ENCODE measurements around the gene CBFA2T3.

The CBFA2T3 gene

DNA sequence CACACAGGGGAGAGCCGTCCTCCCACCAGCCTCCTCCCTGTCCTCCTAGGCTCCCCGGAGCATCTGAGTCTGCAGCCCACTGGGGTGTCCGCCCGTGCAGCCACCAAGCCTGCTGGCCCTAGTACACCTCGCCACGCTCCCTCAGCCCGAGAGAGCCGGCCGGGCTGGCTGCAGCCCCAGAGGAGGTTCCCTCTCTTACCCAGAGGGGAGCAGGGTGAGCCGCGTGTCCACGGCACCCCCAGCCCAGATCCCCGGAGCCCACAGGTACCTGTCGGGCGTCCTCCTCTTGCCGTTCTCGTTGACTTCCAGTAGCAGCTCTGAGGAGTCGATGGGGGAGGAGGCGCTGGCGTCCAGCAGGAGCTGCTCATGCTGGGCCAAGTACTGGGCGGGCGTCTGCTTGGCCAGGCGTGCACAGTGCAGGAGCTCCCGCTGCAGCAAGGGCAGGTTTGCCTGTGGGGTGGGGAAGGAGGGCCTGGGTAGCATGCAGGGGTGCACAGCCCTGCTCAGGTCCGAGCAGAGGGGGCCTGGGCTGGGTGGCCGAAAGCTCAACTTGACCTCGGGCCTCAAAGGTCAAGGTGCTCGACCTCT, 91.2 kb downstream of the CBFA2T3 start:
- no peak for DNase-seq

GRCh38 chr16:88884569-88885271, 92.3 kb downstream of the CBFA2T3 start:
- no peak for DNase-seq

GRCh38 chr16:88883946-88884345, 93.1 kb downstream of the CBFA2T3 start:
- DNase-seq, result no peak

- no peak for DNase-seq
Observed at GRCh38 chr16:88883117-88883895, 93.7 kb downstream of the CBFA2T3 start.

DNA sequence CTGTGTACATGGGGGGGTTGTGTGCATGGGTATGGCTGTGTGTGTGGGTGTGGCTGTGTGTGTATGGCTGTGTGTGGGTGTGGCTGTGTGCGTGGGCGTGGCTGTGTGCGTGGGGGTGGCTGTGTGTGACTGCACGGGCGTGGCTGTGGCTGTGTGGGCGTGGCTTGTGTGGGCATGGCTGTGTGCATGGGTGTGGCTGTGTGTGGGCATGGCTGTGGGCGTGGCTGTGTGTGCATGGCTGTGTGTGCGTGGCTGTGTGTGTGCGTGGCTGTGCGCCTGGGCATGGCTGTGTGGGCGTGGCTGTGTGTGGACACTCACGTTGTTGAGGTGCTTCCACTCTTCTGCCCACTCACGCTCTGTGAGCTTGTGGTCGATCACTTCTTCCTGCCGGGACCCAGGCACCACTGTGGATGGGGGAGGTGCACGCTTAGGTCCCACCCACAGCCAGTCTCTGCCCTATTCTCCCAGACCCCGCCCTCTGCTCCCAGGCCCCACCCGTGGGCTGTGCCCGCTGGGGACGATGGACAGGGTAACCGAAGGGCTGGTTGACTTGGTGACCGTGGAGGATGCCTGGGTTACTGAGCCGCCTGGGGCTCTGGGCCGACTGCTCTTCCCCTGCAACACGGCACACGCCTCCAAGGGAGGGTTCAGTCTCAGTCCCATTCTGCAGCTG, 94.5 kb downstream of the CBFA2T3 start:
- DNase-seq, result peak; percentile 13

DNA sequence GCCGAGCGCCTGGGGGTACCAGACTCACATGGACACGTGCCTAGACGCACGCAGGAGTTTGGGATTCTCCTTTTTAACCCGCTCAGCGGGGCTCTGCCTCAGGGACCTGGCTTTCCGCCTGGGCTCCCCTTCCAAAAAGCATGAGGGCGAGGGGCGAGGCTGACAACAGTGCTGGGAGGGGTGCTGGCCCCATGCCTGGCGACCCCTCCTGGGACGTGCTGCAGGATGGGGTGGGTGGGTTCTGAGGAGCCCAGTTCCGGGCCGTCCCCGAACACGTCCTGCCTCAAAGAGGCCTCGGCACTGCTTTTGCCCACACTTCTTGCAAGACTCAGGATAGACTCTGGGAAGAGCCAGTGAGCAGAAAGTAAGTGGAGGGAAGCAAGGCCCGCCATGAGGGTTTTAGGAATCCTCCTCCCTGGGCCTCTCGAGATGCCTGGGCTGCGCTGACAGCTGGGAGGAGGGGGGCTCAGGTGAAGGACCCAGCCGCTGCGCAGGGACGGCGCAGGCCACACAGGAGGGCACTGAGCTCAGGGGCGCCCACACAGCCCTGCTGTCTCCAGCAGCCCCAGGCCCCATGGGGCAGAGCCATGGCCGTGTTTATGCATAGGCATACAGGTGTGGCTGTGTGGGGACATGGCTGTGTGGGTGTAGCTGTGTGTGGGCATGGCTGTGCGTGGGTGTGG, 95.2 kb downstream of the CBFA2T3 start:
- no peak for DNase-seq

GRCh38 chr16:88881007-88881615, 95.9 kb downstream of the CBFA2T3 start:
- no peak for DNase-seq

DNA sequence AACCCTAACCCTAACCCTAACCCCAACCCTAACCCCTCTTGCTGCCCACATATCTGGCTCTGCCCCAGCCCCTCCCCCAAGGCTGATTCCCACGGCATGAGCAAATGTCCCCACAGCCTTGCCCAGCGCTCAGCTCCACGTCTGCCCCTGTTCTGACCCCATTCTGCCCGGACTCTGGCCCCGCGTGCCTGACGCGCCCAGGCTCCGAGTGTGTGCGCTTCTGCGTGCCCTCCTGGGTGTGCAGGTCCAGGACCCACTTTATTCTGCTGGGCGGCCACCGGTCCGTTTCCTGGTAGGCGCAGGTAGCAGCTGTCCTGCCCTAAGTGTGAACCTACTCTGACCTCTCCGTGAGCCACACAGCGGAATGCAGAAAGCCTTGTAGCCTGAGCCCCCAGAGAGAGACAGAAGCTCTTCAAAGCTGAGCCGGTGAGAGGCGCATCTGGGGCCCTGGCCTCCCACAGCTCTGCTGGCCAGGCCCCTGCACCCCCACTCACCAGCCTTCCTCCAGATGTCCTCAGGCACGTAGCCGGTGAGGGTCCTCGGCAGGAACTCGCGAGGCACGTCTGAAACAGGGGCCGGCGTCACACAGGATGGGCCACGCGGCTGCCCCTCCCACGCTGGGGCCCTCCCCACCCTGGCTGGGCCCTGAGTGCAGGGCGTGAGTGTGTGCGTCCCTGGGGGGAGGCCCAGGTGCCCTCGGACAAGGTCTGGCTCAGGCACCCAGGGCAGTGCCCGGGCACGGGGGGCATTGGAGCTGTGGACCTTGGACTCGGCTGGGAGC, 96.6 kb downstream of the CBFA2T3 start:
- DNase-seq, result no peak

DNA sequence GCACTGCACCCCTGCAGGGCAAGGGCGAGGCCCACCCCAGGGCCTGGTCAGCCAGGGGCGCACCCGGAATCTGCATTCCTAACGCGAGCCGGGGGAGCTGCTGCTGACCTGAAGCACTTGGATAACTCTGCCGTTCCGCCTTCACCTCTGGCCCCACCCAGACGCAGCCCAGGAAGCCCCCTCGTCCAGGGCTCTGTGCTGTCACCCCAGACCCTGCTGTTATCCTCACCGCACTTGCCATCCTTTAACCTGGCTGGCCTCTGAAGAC, 97.3 kb downstream of the CBFA2T3 start:
- DNase-seq, result no peak

DNA sequence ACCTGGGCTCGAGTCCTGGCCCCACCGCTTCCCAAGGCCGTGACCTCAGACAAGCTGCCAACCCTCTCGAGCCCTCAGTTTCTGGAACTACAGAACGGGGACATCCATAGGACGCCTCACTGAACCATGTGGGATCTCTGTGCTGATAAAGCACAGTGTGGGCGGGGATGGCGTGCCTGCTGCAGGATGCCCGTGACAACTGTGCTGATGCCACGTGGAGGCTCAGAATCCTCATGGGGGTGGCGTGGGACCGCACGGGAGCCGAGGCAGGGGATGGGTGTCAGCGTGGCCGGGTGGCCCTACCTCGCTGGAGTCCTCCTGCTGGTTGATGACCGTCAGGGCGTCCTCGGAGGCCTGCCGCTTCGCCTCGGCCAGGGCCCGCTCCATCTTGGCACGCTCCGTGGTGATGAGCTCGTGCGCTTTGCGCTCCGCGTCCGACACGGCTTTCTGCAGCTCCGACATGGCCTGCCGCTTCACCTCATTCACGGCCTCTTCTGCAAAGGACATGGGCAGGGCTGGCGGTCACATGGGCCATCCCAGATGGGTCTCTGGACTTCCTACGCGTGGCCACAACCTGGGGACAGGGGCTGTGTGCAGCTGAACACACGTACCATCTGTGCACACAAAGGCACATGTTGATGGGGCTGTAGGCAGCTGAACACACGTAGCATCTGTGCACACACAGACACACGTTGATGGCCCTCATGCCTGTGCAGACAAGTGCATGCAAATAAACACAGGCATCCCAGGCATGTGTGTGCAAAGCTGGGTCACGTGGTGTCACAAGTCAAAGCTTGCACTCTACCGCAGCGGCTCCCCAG, 97.8 kb downstream of the CBFA2T3 start:
- DNase-seq, result peak; percentile 13

GRCh38 chr16:88878356-88878755, 98.7 kb downstream of the CBFA2T3 start:
- no peak for DNase-seq

GRCh38 chr16:88877564-88878289, 99.3 kb downstream of the CBFA2T3 start:
- DNase-seq, result no peak

- no peak for DNase-seq
Observed at GRCh38 chr16:88876942-88877526, 100.0 kb downstream of the CBFA2T3 start.

GRCh38 chr16:88875703-88876234, 101.2 kb downstream of the CBFA2T3 start:
- DNase-seq, result no peak

DNA sequence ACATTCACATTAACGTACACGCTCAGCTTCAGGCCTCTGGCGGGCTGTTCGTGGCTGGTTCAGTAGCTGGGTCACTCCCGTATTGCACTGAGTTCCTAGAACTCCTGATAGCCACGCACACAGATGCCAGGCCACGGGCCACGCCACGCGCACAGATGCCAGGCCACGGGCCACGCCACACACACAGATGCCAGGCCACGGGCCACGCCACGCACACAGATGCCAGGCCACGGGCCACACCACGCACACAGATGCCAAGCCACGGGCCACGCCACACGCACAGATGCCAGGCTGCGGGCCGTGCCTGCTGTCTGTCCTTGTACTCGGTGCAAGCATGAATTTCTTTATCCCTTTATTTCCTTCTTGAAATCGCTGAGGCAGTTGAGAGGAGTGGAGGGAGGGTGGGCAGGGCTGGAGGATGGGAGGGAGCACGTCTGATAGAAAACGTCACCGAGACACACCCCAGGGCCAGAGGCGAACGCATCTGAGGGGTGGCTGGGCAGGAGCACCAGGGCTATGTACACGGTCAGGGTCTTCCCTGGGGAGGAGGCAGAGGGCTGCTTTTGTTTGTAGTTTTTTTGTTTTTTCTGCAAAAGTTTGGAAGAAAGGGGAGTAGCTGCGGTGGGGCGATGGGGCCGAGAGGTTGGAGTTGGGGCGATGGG, 101.9 kb downstream of the CBFA2T3 start:
- DNase-seq, result peak; percentile 13

GRCh38 chr16:88872650-88873331, 104.2 kb downstream of the CBFA2T3 start:
- DNase-seq, result no peak

- peak; percentile 30 for DNase-seq
Observed at GRCh38 chr16:88871730-88872416, 105.1 kb downstream of the CBFA2T3 start.

DNA sequence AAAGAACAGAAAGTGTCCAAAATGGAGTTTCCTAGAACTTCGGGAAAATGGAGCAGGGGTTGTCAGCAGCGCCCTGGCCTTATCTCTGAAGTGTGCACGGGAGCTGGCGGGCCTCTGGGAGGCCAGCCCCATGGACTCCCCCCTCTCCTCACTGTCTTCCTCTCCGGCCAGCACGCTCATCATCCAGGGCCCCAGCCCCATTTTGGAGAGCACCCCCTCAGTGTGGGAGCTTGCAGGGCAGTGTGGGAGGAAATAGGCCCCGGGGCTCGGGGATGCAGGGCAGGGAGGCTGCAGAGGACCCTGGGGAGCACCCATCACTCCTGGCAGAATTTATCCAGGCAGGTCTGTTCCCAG, 105.7 kb downstream of the CBFA2T3 start:
- DNase-seq, result no peak

Measured in DMS53 (cell line).